OCI-LY3 (cell line): ENCODE results near the gene SPEF1.

Source experiments
- CTCF ChIP-seq: fragments of 200-600, 300-600 bp; sonication (generic); IDR thresholded peaks from 2 replicates; pipeline ENCODE4 v1.5.1; 2014; ENCODE audit warnings: antibody characterized with exemption, low read length, low read depth
- EZH2phosphoT487 ChIP-seq: fragments of 200-600 bp; shearing (Covaris generic); IDR thresholded peaks from 2 replicates; pipeline ENCODE4 v1.6.1; 2018; ENCODE audit warnings: antibody characterized with exemption, mixed run types, low read depth

- TF ChIP-seq CTCF (no peak), EZH2phosphoT487 (no peak)
Observed at GRCh38 chr20:3731944-3732326, 49.3 kb downstream of the SPEF1 start.
